Neural cell (in vitro differentiated cells): ENCODE measurements around the gene NKX2-3. TPM values are rescaled to one million over a fixed set of nuclear protein-coding genes. Genes with fewer than 3 reads are reported as not detected.

Experiments used
- H2AFZ ChIP-seq: fragments of 200-600, 300-800 bp; sonication (generic), shearing (Covaris generic); 2 replicates; pipeline ENCODE4 v1.6.0; 2014; ENCODE audit warnings: low read depth, mild to moderate bottlenecking, antibody characterized with exemption, low read length, moderate library complexity
- H3F3A ChIP-seq: fragments of 200-600 bp; shearing (Covaris generic); 2 replicates; pipeline ENCODE4 v1.6.1; 2016; ENCODE audit warnings: mild to moderate bottlenecking, moderate library complexity, mixed read lengths, antibody characterized with exemption, low read length; ENCODE audit not compliant: insufficient read depth, poor library complexity, severe bottlenecking
- H3K27ac ChIP-seq: fragments of 200-600, 300-800 bp; sonication (generic), shearing (Covaris generic); 2 replicates; pipeline ENCODE4 v1.5.1; 2014; ENCODE audit warnings: mild to moderate bottlenecking, low read length, moderate library complexity
- H3K27me3 ChIP-seq: fragments of 300-800, 200-600 bp; sonication (generic), shearing (Covaris generic); 2 replicates; pipeline ENCODE4 v1.6.0; 2014; ENCODE audit warnings: mild to moderate bottlenecking, low read depth, low read length, moderate library complexity; ENCODE audit not compliant: insufficient read depth
- H3K36me3 ChIP-seq: fragments of 300-800, 200-600 bp; sonication (generic), shearing (Covaris generic); 2 replicates; pipeline ENCODE4 v1.5.1; 2014; ENCODE audit warnings: mild to moderate bottlenecking, antibody characterized with exemption, low read length, moderate library complexity; ENCODE audit not compliant: insufficient read depth
- H3K4me2 ChIP-seq: fragments of 300-800, 200-600 bp; sonication (generic), shearing (Covaris generic); 2 replicates; pipeline ENCODE4 v1.6.0; 2014; ENCODE audit warnings: mild to moderate bottlenecking, low read length
- H3K4me3 ChIP-seq: fragments of 300-800, 200-600 bp; sonication (generic), shearing (Covaris generic); 2 replicates; pipeline ENCODE4 v1.5.1; 2014; ENCODE audit warnings: mild to moderate bottlenecking, low read length, moderate library complexity
- H3K79me2 ChIP-seq: fragments of 200-600 bp; shearing (Covaris generic); replicated peaks from 2 replicates; pipeline ENCODE4 v1.6.0; 2014; ENCODE audit warnings: mild to moderate bottlenecking, low read length, moderate library complexity; ENCODE audit not compliant: insufficient read depth
- H3K9ac ChIP-seq: fragments of 300-800, 200-600 bp; sonication (generic), shearing (Covaris generic); 2 replicates; pipeline ENCODE4 v1.6.1; 2016; ENCODE audit warnings: mild to moderate bottlenecking, low read length, mixed read lengths
- H3K9me2 ChIP-seq: fragments of 200-600 bp; shearing (Covaris generic); 2 replicates; pipeline ENCODE4 v1.6.1; 2016; ENCODE audit warnings: mild to moderate bottlenecking, low read length, mixed read lengths; ENCODE audit not compliant: insufficient read depth
- H3K9me3 ChIP-seq: fragments of 200-600, 300-800 bp; sonication (generic), shearing (Covaris generic); 2 replicates; pipeline ENCODE4 v1.6.1; 2016; ENCODE audit warnings: mild to moderate bottlenecking, mixed run types, low read length, moderate library complexity, mixed read lengths
- H4K20me1 ChIP-seq: fragments of 200-600 bp; shearing (Covaris generic); 2 replicates; pipeline ENCODE4 v1.6.1; 2016; ENCODE audit warnings: mild to moderate bottlenecking, mixed run types; ENCODE audit not compliant: insufficient read depth
- EP300 ChIP-seq: fragments of 450-650 bp; conservative IDR thresholded peaks from 2 replicates; pipeline ENCODE4 v1.6.1; 2014; ENCODE audit warnings: antibody characterized with exemption, mild to moderate bottlenecking, moderate library complexity; ENCODE audit not compliant: poor library complexity, severe bottlenecking
- EZH2 ChIP-seq: fragments of 200-600, 300-800 bp; shearing (Covaris generic), sonication (generic); IDR thresholded peaks from 2 replicates; pipeline ENCODE4 v1.6.1; 2014; ENCODE audit warnings: antibody characterized with exemption, low read length, borderline replicate concordance, mild to moderate bottlenecking; ENCODE audit not compliant: insufficient read depth, poor library complexity, severe bottlenecking
- MXI1 ChIP-seq: fragments of 450-650 bp; conservative IDR thresholded peaks from 2 replicates; pipeline ENCODE4 v1.6.1; 2014; ENCODE audit warnings: antibody characterized with exemption, mild to moderate bottlenecking; ENCODE audit not compliant: poor library complexity, severe bottlenecking
- POLR2AphosphoS5 ChIP-seq: IDR thresholded peaks from 2 replicates; pipeline ENCODE4 v1.6.1; 2012
- RAD21 ChIP-seq: fragments of 450-650 bp; conservative IDR thresholded peaks from 2 replicates; pipeline ENCODE4 v1.6.1; 2014; ENCODE audit warnings: antibody characterized with exemption, mild to moderate bottlenecking, moderate library complexity
- SMC3 ChIP-seq: fragments of 450-650 bp; conservative IDR thresholded peaks from 2 replicates; pipeline ENCODE4 v1.6.1; 2014; ENCODE audit warnings: antibody characterized with exemption, mild to moderate bottlenecking, moderate library complexity; ENCODE audit not compliant: poor library complexity
- TAF1 ChIP-seq: IDR thresholded peaks from 2 replicates; pipeline ENCODE4 v1.6.1; 2012; ENCODE audit warnings: low read depth
- polyA plus RNA-seq: library from polyadenylated mRNA; depleted of rRNA; stranded (reverse); fragments of >200 nt; gene quantifications from 2 replicates; pipeline ENCODE4 v1.2.3, GENCODE V29; 2014
- TF ChIP-seq, protein P1 (sequence below): fragments of 450-650 bp; IDR thresholded peaks from 2 replicates; pipeline ENCODE4 v1.5.1; 2014; ENCODE audit warnings: antibody characterized with exemption, mild to moderate bottlenecking, moderate library complexity; ENCODE audit not compliant: poor library complexity, severe bottlenecking
- TF ChIP-seq, protein P2 (sequence below): IDR thresholded peaks from 2 replicates; pipeline ENCODE4 v1.6.1; 2012; ENCODE audit warnings: borderline replicate concordance

NKX2-3 gene
- polyA plus RNA-seq, 1 donor from 2014 or later = not detected

DNA sequence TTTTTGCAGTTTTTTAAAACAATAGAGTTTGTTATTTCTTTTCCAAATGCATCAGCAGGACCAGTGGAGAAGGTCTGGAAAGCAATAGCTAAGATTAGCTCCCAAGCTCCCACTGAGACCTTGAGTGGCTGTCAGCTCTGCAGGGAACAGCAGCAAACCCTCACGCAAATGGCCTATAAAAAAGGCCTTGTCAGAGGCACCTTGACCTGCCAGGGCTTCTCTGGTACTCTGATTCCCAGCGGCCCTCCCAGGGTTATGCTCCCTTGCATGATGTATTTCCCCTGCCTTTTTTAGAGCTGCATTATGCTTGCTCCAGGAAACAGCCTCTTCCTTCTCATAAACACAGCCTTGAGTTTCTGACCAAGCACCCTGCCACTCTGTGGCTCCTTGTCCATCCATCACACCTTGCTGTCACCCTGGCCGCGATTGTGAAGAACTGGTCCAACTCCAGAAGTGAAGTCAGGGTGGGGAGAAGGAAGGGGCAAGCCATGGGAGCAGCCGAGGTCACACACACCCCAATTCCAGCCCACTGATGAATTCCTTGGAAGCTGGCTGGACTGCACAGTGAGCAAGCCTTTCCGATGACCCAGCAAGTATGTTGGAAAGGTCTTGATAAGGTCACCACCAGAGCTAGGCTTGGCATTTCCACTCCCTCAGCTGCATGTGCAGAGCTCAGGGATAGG is 35.3 kb upstream of the NKX2-3 start:
- Histone ChIP-seq H2AFZ (no peak overlapping the region), H3K9me3 (no peaks in the 10 kb centered on the region), H3K27ac (no peak overlapping the region), H3K9me2 (no peaks in the 10 kb centered on the region), H3K79me2 (no peaks in the 10 kb centered on the region), H3K4me2 (no peak overlapping the region), H3K4me3 (no peak overlapping the region), H3K36me3 (no peaks in the 10 kb centered on the region), H3K9ac (no peak overlapping the region), H4K20me1 (no peaks in the 10 kb centered on the region), H3F3A (no peaks in the 10 kb centered on the region), H3K27me3 (no peaks in the 10 kb centered on the region)
- TF ChIP-seq, protein P1, sequence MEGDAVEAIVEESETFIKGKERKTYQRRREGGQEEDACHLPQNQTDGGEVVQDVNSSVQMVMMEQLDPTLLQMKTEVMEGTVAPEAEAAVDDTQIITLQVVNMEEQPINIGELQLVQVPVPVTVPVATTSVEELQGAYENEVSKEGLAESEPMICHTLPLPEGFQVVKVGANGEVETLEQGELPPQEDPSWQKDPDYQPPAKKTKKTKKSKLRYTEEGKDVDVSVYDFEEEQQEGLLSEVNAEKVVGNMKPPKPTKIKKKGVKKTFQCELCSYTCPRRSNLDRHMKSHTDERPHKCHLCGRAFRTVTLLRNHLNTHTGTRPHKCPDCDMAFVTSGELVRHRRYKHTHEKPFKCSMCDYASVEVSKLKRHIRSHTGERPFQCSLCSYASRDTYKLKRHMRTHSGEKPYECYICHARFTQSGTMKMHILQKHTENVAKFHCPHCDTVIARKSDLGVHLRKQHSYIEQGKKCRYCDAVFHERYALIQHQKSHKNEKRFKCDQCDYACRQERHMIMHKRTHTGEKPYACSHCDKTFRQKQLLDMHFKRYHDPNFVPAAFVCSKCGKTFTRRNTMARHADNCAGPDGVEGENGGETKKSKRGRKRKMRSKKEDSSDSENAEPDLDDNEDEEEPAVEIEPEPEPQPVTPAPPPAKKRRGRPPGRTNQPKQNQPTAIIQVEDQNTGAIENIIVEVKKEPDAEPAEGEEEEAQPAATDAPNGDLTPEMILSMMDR = no peak
- TF ChIP-seq POLR2AphosphoS5 (no peak), RAD21 (no peak), MXI1 (no peak), EP300 (no peak), TAF1 (no peak), SMC3 (no peak), EZH2 (no peak)
- TF ChIP-seq, protein P2, sequence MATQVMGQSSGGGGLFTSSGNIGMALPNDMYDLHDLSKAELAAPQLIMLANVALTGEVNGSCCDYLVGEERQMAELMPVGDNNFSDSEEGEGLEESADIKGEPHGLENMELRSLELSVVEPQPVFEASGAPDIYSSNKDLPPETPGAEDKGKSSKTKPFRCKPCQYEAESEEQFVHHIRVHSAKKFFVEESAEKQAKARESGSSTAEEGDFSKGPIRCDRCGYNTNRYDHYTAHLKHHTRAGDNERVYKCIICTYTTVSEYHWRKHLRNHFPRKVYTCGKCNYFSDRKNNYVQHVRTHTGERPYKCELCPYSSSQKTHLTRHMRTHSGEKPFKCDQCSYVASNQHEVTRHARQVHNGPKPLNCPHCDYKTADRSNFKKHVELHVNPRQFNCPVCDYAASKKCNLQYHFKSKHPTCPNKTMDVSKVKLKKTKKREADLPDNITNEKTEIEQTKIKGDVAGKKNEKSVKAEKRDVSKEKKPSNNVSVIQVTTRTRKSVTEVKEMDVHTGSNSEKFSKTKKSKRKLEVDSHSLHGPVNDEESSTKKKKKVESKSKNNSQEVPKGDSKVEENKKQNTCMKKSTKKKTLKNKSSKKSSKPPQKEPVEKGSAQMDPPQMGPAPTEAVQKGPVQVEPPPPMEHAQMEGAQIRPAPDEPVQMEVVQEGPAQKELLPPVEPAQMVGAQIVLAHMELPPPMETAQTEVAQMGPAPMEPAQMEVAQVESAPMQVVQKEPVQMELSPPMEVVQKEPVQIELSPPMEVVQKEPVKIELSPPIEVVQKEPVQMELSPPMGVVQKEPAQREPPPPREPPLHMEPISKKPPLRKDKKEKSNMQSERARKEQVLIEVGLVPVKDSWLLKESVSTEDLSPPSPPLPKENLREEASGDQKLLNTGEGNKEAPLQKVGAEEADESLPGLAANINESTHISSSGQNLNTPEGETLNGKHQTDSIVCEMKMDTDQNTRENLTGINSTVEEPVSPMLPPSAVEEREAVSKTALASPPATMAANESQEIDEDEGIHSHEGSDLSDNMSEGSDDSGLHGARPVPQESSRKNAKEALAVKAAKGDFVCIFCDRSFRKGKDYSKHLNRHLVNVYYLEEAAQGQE = no peak

DNA sequence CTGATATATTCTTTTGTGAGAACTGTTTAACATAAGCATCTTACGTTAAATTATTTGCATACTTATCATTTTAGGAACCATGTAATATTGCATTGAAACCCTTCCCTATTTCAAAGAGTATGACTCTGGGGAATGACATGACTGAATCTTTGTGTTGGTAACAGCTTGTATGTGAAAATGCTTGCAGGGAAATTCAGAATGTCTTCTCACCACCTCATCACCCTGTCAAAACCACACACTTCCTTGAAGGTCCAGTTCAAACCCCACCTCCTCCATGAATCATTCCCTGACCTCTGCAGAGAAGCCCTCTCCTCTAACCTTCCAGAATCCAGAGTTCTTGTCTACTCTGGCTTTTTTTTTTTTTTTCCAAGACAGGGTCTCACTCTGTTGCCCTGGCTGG is 26.3 kb upstream of the NKX2-3 start:
- H3K27ac ChIP-seq = no peak overlapping the region
- no peaks in the 10 kb centered on the region for H3K9me3 ChIP-seq
- TF ChIP-seq EP300 = no peak
- no peaks in the 10 kb centered on the region for H3K9me2 ChIP-seq
- no peak overlapping the region for H3K4me2 ChIP-seq
- no peaks in the 10 kb centered on the region for H3F3A ChIP-seq
- no peak overlapping the region for H2AFZ ChIP-seq
- no peak overlapping the region for H3K4me3 ChIP-seq
- H3K36me3 ChIP-seq = no peaks in the 10 kb centered on the region
- no peaks in the 10 kb centered on the region for H3K79me2 ChIP-seq
- peaks cover 23% of the 10 kb centered on the region for H3K27me3 ChIP-seq
- no peak overlapping the region for H3K9ac ChIP-seq
- no peaks in the 10 kb centered on the region for H4K20me1 ChIP-seq
